HG02798 (cell line): ENCODE data around the gene SLC26A2.

Source experiments
- ATAC-seq: cut with Tn5 transposase; IDR thresholded peaks from one replicate; pipeline ENCODE4 v1.9.1; 2021; ENCODE audit warnings: mild to moderate bottlenecking; ENCODE audit not compliant: unreplicated experiment, poor library complexity

Gene SLC26A2

GRCh38 chr5:149960272-149961185 is at the start of gene SLC26A2:
SLC26A2 (plus strand) TSS chr5:149960758; CDS start chr5:149977653, 16,895 bp downstream.
- ATAC-seq: peak; percentile 99

- no peak for ATAC-seq
Measured at GRCh38 chr5:149911031-149911430, 49.5 kb upstream of the SLC26A2 start.

GRCh38 chr5:149912226-149912871 is 48.2 kb upstream of the SLC26A2 start:
- ATAC-seq: no peak

GRCh38 chr5:149913436-149914419 is 46.8 kb upstream of the SLC26A2 start:
- ATAC-seq: no peak

- ATAC-seq: no peak
Measured at GRCh38 chr5:149915392-149916260, 44.9 kb upstream of the SLC26A2 start.

GRCh38 chr5:149916334-149917072 is 44.1 kb upstream of the SLC26A2 start:
- no peak for ATAC-seq

GRCh38 chr5:149917073-149917676 is 43.4 kb upstream of the SLC26A2 start:
- ATAC-seq: no peak

GRCh38 chr5:149921597-149921996 is 39.0 kb upstream of the SLC26A2 start:
- ATAC-seq: no peak

GRCh38 chr5:149922950-149923349 is 37.6 kb upstream of the SLC26A2 start:
- ATAC-seq: no peak

- no peak for ATAC-seq
Measured at GRCh38 chr5:149924486-149924885, 36.1 kb upstream of the SLC26A2 start.

- ATAC-seq: no peak
Measured at GRCh38 chr5:149930043-149930748, 30.4 kb upstream of the SLC26A2 start.

GRCh38 chr5:149930749-149931574 is 29.6 kb upstream of the SLC26A2 start:
- ATAC-seq: no peak

GRCh38 chr5:149931992-149932436 is 28.5 kb upstream of the SLC26A2 start:
- ATAC-seq: no peak

GRCh38 chr5:149932445-149933350 is 27.9 kb upstream of the SLC26A2 start:
- no peak for ATAC-seq

- ATAC-seq: no peak
Measured at GRCh38 chr5:149935431-149935901, 25.1 kb upstream of the SLC26A2 start.
